Measurements from ENCODE around the gene FRK. TPM values are rescaled to one million over a fixed set of nuclear protein-coding genes. Genes with fewer than 3 reads are reported as not detected.

FRK gene
- total RNA-seq, 2 experiments from 2014 or later, result 0.13 to 0.46 TPM

DNA sequence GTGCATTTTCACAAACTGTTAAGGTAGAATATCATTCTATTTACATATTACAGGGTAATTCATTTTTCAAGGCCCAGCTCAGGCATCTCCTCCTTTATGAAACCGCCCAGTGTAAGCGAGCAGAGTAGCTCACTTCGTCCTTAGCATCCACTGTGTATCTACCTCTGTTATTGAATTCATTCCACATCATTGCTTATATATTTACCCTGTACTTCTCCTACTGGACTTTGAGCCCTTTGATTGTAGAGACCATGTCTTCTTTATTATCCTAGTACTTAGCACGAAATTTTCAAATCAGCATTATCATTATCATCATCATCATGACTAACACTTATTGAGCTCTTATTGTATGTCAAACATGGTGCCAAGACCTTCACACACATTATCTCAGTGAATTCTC is 76.7 kb downstream of the FRK start:
- H3K9me2 ChIP-seq (ENCODE audit: insufficient read depth, low read length), result no peaks in the 10 kb centered on the region; the same call in 1 of the 2 replicates
- H4K20me1 ChIP-seq (ENCODE audit: insufficient read depth, low read length), result no peaks in the 10 kb centered on the region
- no peak overlapping the region for H3K4me2 ChIP-seq (ENCODE audit: low read length)
- no peak overlapping the region for H2AFZ ChIP-seq (ENCODE audit: low read length)
- ChIA-PET CTCF (ENCODE audit: unreplicated experiment) (no interaction called here), POLR2A (no interaction called here)
- no peak for TF ChIP-seq EZH2phosphoT487 (IDR thresholded peaks at IDR 0.05; ENCODE audit: borderline replicate concordance, low read depth, low read length)
- TF ChIP-seq, protein P1, sequence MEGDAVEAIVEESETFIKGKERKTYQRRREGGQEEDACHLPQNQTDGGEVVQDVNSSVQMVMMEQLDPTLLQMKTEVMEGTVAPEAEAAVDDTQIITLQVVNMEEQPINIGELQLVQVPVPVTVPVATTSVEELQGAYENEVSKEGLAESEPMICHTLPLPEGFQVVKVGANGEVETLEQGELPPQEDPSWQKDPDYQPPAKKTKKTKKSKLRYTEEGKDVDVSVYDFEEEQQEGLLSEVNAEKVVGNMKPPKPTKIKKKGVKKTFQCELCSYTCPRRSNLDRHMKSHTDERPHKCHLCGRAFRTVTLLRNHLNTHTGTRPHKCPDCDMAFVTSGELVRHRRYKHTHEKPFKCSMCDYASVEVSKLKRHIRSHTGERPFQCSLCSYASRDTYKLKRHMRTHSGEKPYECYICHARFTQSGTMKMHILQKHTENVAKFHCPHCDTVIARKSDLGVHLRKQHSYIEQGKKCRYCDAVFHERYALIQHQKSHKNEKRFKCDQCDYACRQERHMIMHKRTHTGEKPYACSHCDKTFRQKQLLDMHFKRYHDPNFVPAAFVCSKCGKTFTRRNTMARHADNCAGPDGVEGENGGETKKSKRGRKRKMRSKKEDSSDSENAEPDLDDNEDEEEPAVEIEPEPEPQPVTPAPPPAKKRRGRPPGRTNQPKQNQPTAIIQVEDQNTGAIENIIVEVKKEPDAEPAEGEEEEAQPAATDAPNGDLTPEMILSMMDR (conservative IDR thresholded peaks at IDR 0.05; ENCODE audit: low read length), result no peak
- no peaks in the 10 kb centered on the region for H3K4me1 ChIP-seq (ENCODE audit: insufficient read depth, low read length, poor library complexity, severe bottlenecking)
- intact Hi-C loops (cut with micrococcal nuclease; ENCODE audit: unreplicated experiment), result no loop called here
- DNase-seq (ENCODE audit: low spot score), result no peak
- H3K36me3 ChIP-seq (ENCODE audit: insufficient read depth, low read length), result no peaks in the 10 kb centered on the region
- H3K79me2 ChIP-seq (ENCODE audit: insufficient read depth, low read depth, low read length), result no peaks in the 10 kb centered on the region
- H3K4me3 ChIP-seq (ENCODE audit: low read depth, low read length, poor library complexity, severe bottlenecking), result no peak overlapping the region
- no peaks in the 10 kb centered on the region for H3K9me3 ChIP-seq (ENCODE audit: low read length)
- no TSS peak for BruUV-seq (replicated peaks)
- H3K27ac ChIP-seq (ENCODE audit: low read depth, low read length, poor library complexity, severe bottlenecking), result no peak overlapping the region

DNA sequence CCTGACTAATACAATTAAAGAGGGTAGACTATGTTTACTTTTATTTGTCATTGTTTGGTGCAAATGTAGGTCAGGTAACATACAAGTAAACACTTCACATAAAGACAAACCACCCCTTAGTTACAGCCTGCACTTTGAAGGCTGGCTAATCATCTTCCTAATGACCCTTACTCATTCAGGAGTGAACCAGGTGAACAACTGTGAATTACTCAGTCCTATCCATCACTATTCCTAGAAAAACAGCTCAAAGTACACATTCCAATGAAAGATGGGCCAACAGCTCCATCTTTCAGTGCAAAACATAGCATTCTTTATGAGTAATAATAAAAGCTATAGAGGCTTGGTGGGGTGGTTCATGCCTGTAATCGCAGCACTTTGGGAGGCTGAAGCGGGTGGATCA is 78.2 kb downstream of the FRK start:
- BruUV-seq (replicated peaks), result no TSS peak
- no peak overlapping the region for H2AFZ ChIP-seq (ENCODE audit: low read length)
- H3K27ac ChIP-seq (ENCODE audit: low read depth, low read length, poor library complexity, severe bottlenecking), result no peak overlapping the region
- TF ChIP-seq, protein P1 (conservative IDR thresholded peaks at IDR 0.05; ENCODE audit: low read length), result no peak
- no peak for TF ChIP-seq EZH2phosphoT487 (IDR thresholded peaks at IDR 0.05; ENCODE audit: borderline replicate concordance, low read depth, low read length)
- intact Hi-C loops (cut with micrococcal nuclease; ENCODE audit: unreplicated experiment), result no loop called here
- no peak overlapping the region for H3K4me2 ChIP-seq (ENCODE audit: low read length)
- ChIA-PET POLR2A (no interaction called here), CTCF (ENCODE audit: unreplicated experiment) (no interaction called here)
- no peak for DNase-seq (ENCODE audit: low spot score)
- H3K9me2 ChIP-seq (ENCODE audit: insufficient read depth, low read length), result no peaks in the 10 kb centered on the region
- H3K4me3 ChIP-seq (ENCODE audit: low read depth, low read length, poor library complexity, severe bottlenecking), result no peak overlapping the region
- H4K20me1 ChIP-seq (ENCODE audit: insufficient read depth, low read length), result no peaks in the 10 kb centered on the region
- H3K9me3 ChIP-seq (ENCODE audit: low read length), result no peaks in the 10 kb centered on the region
- H3K4me1 ChIP-seq (ENCODE audit: insufficient read depth, low read length, poor library complexity, severe bottlenecking), result no peaks in the 10 kb centered on the region
- no peaks in the 10 kb centered on the region for H3K79me2 ChIP-seq (ENCODE audit: insufficient read depth, low read depth, low read length)
- H3K36me3 ChIP-seq (ENCODE audit: insufficient read depth, low read length), result no peaks in the 10 kb centered on the region

DNA sequence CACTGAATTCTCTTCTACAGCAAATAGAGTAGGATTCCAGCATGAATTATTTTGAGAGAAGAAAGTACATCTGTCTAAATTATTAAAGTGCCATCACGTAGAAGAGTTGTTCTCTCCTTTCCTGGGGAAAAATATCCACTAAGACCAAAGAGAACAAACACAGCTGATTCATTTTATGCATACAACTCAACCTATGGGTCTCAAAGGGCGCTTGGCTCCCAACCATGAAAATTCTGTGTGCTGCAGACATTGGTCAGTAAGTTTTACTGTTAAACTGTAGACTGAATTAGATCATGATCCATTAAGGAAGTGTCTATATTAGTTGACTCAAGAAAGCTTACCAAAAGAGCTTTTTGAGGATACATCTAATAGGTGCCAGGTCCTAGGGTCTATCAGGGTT is 83.5 kb downstream of the FRK start:
- ChIA-PET POLR2A (interaction anchor here (0.6 kb wide), 2 partner anchors 30 to 103 kb away, joined by 3 to 5 read pairs; no protein-coding TSS in a partner anchor), CTCF (ENCODE audit: unreplicated experiment) (no interaction called here)
- Histone ChIP-seq H2AFZ (ENCODE audit: low read length) (no peak overlapping the region), H3K4me1 (ENCODE audit: insufficient read depth, low read length, poor library complexity, severe bottlenecking) (no peaks in the 10 kb centered on the region), H3K9me3 (ENCODE audit: low read length) (no peaks in the 10 kb centered on the region), H3K36me3 (ENCODE audit: insufficient read depth, low read length) (no peaks in the 10 kb centered on the region), H3K27ac (ENCODE audit: low read depth, low read length, poor library complexity, severe bottlenecking) (no peak overlapping the region), H3K4me2 (ENCODE audit: low read length) (no peak overlapping the region), H3K4me3 (ENCODE audit: low read depth, low read length, poor library complexity, severe bottlenecking) (no peak overlapping the region), H3K79me2 (ENCODE audit: insufficient read depth, low read depth, low read length) (no peaks in the 10 kb centered on the region), H3K9me2 (ENCODE audit: insufficient read depth, low read length) (no peaks in the 10 kb centered on the region), H4K20me1 (ENCODE audit: insufficient read depth, low read length) (no peaks in the 10 kb centered on the region)
- TF ChIP-seq EZH2phosphoT487 (IDR thresholded peaks at IDR 0.05; ENCODE audit: borderline replicate concordance, low read depth, low read length), result no peak
- TF ChIP-seq, protein P1 (conservative IDR thresholded peaks at IDR 0.05; ENCODE audit: low read length), result no peak
- no peak for DNase-seq (ENCODE audit: low spot score)
- BruUV-seq (replicated peaks), result no TSS peak
- intact Hi-C loops (cut with micrococcal nuclease; ENCODE audit: unreplicated experiment), result no loop called here

Data from OCI-LY7 (cell line).